NT2/D1 (cell line): ENCODE measurements around the gene RNF13.

Experiments used
- SUZ12 ChIP-seq: IDR thresholded peaks from 2 replicates; pipeline ENCODE4 v1.6.1; 2011; ENCODE audit not compliant: insufficient read length, insufficient read depth; ENCODE audit errors: extremely low read depth
- YY1 ChIP-seq: IDR thresholded peaks from 2 replicates; pipeline ENCODE4 v1.6.1; 2011; ENCODE audit not compliant: insufficient read length, insufficient read depth
- ZNF274 ChIP-seq: IDR thresholded peaks from 2 replicates; pipeline ENCODE4 v1.6.1; 2011; ENCODE audit warnings: mild to moderate bottlenecking, low read depth, low read length

DNA sequence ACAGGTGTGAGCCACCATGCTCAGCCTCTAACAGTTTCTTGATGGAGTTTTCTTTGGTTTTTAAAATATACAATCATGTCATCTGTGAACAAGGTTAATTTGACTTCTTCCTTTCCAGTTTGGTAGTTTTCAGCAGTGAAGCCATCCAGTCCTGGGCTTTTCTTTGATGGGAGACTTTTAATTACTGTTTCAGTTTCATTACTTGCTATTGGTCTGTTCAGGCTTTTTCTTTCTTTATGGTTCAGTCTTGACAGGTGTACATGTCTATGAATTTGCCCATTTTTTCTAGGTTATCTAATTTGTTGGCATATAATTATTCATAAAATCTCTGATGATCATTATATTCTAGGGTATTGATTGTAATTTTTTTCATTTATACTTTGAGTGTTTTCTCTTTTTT lies 120.8 kb downstream of the RNF13 start:
- TF ChIP-seq ZNF274, result no peak
- TF ChIP-seq YY1, result no peak
- TF ChIP-seq SUZ12, result no peak
